Glutamatergic neuron (in vitro differentiated cells): ENCODE data around the gene OSBP2. TPM values are rescaled to one million over a fixed set of nuclear protein-coding genes. Genes with fewer than 3 reads are reported as not detected.

Experiments
- DNase-seq: peaks from one replicate; pipeline ENCODE4 v3.0.0; 2022
- H3K27ac Mint-ChIP-seq: one replicate; pipeline ENCODE4 v1.8.0; 2020; ENCODE audit warnings: mild to moderate bottlenecking, mixed read lengths, inconsistent platforms; ENCODE audit not compliant: unreplicated experiment
- H3K27me3 Mint-ChIP-seq: one replicate; pipeline ENCODE4 v1.8.0; 2020; ENCODE audit warnings: mild to moderate bottlenecking, moderate library complexity, mixed read lengths, inconsistent platforms; ENCODE audit not compliant: unreplicated experiment
- H3K36me3 Mint-ChIP-seq: one replicate; pipeline ENCODE4 v1.8.0; 2020; ENCODE audit warnings: mild to moderate bottlenecking, mixed read lengths, inconsistent platforms; ENCODE audit not compliant: unreplicated experiment
- H3K4me1 Mint-ChIP-seq: one replicate; pipeline ENCODE4 v1.8.0; 2020; ENCODE audit warnings: mild to moderate bottlenecking, low read depth, mixed read lengths, inconsistent platforms; ENCODE audit not compliant: unreplicated experiment
- H3K4me3 Mint-ChIP-seq: one replicate; pipeline ENCODE4 v1.8.0; 2020; ENCODE audit warnings: mild to moderate bottlenecking, mixed read lengths, inconsistent platforms; ENCODE audit not compliant: unreplicated experiment
- H3K9me3 Mint-ChIP-seq: one replicate; pipeline ENCODE4 v1.8.0; 2020; ENCODE audit warnings: mild to moderate bottlenecking, moderate library complexity, mixed read lengths, inconsistent platforms; ENCODE audit not compliant: unreplicated experiment
- CTCF ChIP-seq: fragments of 200-600 bp; sonication (generic); IDR thresholded peaks from one replicate; pipeline ENCODE4 v1.5.0; 2021; ENCODE audit not compliant: partially characterized antibody, unreplicated experiment
- total RNA-seq: library from RNA; stranded (reverse); fragmentation: NEBNext Ultra II Directional; extraction: Animal tissue kit (Norgen Biotek cat#: 25700); gene quantifications from one replicate; pipeline ENCODE4 v1.2.1, GENCODE V29; 2021; ENCODE audit not compliant: unreplicated experiment

The OSBP2 gene
- total RNA-seq, 1 donor from 2014 or later = 18.3 TPM

GRCh38 chr22:30717331-30717921 is 22.8 kb downstream of the OSBP2 start:
- Mint-ChIP-seq H3K36me3 (no peaks in the 10 kb centered on the region), H3K4me3 (no peak overlapping the region), H3K9me3 (no peaks in the 10 kb centered on the region), H3K27ac (no peak overlapping the region), H3K4me1 (no peaks in the 10 kb centered on the region), H3K27me3 (no peaks in the 10 kb centered on the region)
- no peak for DNase-seq
- no peak for TF ChIP-seq CTCF

GRCh38 chr22:30717952-30718351 is 23.3 kb downstream of the OSBP2 start:
- no peaks in the 10 kb centered on the region for H3K4me1 Mint-ChIP-seq
- H3K27ac Mint-ChIP-seq = no peak overlapping the region
- no peak overlapping the region for H3K4me3 Mint-ChIP-seq
- no peaks in the 10 kb centered on the region for H3K27me3 Mint-ChIP-seq
- DNase-seq = no peak
- H3K9me3 Mint-ChIP-seq = no peaks in the 10 kb centered on the region
- TF ChIP-seq CTCF = no peak
- no peaks in the 10 kb centered on the region for H3K36me3 Mint-ChIP-seq

- Mint-ChIP-seq H3K9me3 (no peaks in the 10 kb centered on the region), H3K27me3 (no peaks in the 10 kb centered on the region), H3K4me1 (no peaks in the 10 kb centered on the region), H3K4me3 (no peak overlapping the region), H3K36me3 (no peaks in the 10 kb centered on the region), H3K27ac (no peak overlapping the region)
- DNase-seq = no peak
- TF ChIP-seq CTCF = no peak
Observed at GRCh38 chr22:30718491-30718890, 23.8 kb downstream of the OSBP2 start.

- DNase-seq = no peak
- Mint-ChIP-seq H3K4me1 (no peaks in the 10 kb centered on the region), H3K27ac (no peak overlapping the region)
Observed at GRCh38 chr22:30718938-30719337, 24.3 kb downstream of the OSBP2 start.

More at GRCh38 chr22:30718938-30719337, 24.3 kb downstream of the OSBP2 start:
- no peaks in the 10 kb centered on the region for H3K27me3 Mint-ChIP-seq
- no peak for TF ChIP-seq CTCF
- no peaks in the 10 kb centered on the region for H3K36me3 Mint-ChIP-seq
- H3K9me3 Mint-ChIP-seq = no peaks in the 10 kb centered on the region
- H3K4me3 Mint-ChIP-seq = no peak overlapping the region
